HepG2 (cell line): Measurements from ENCODE around the gene ATP13A1. TPM values are rescaled to one million over a fixed set of nuclear protein-coding genes. Genes with fewer than 3 reads are reported as not detected.

Source experiments
- ATAC-seq: fragments of 200-7000 bp; cut with Tn5 transposase; 3 replicates; pipeline ENCODE4 v1.9.1; 2020; ENCODE audit warnings: mild to moderate bottlenecking, moderate library complexity
- BruUV-seq: library from RNA; stranded (reverse); fragments of 400-500 nt; replicated peaks from 2 replicates; lab custom pipeline; 2021; lab: Mats Ljungman, UMichigan
- CTCF ChIA-PET: fragments of 300-600 bp; formaldehyde crosslinking; extraction: SDS; loops from one replicate; lab custom pipeline; 2021; ENCODE audit warnings: low total read pairs, inconsistent platforms, low intra/inter-chr PET ratio; lab: Yijun Ruan, JAX
- POLR2A ChIA-PET: fragments of 350-600 bp; sonication (Branson Sonifier 250); formaldehyde crosslinking; loops from one replicate; lab custom pipeline; 2020; ENCODE audit warnings: antibody characterized with exemption, inconsistent platforms; lab: Yijun Ruan, JAX
- DNase-seq: peaks from one replicate; pipeline ENCODE4 v3.0.0-alpha.2; 2015; ENCODE audit warnings: low spot score
- FAIRE-seq: peaks from 3 replicates; lab custom pipeline; 2011; peaks lifted over from hg19 to GRCh38; lab: Jason Lieb, UNC
- H2AFZ ChIP-seq: one replicate; pipeline ENCODE4 v1.6.1; 2011; ENCODE audit warnings: low read length, inconsistent platforms
- H3K27ac ChIP-seq: fragments of 300-600 bp; 3 replicates; pipeline ENCODE4 v1.8.0; 2011; ENCODE audit warnings: mixed run types, mild to moderate bottlenecking, mixed read lengths, low read length, inconsistent platforms; ENCODE audit not compliant: insufficient read depth; ENCODE audit errors: extremely low read length
- H3K27me3 ChIP-seq, 2 experiments: fragments of 200-600 bp in 1 of 2; 2 replicates in 1 of 2; 3 replicates in 1 of 2; pipeline versions ENCODE4 v1.6.0 to v1.8.0; 2011; ENCODE audit warnings: low read length in 2 of 2, mild to moderate bottlenecking in 2 of 2, moderate library complexity in 2 of 2, inconsistent platforms in 1 of 2; ENCODE audit not compliant: insufficient read depth in 2 of 2, control insufficient read depth in 1 of 2
- H3K36me3 ChIP-seq, 2 experiments: fragments of 200-600 bp in 1 of 2; replicated peaks in 1 of 2; 2 replicates in 1 of 2; 3 replicates in 1 of 2; pipeline versions ENCODE4 v1.5.1 to v1.8.0; 2011; ENCODE audit warnings: low read length in 2 of 2, inconsistent platforms in 1 of 2; ENCODE audit not compliant: insufficient read depth in 2 of 2, control insufficient read depth in 1 of 2
- H3K4me1 ChIP-seq: 2 replicates; pipeline ENCODE4 v1.5.1; 2012; ENCODE audit warnings: low read length, inconsistent platforms; ENCODE audit not compliant: insufficient read depth
- H3K4me2 ChIP-seq: 2 replicates; pipeline ENCODE4 v1.6.0; 2011; ENCODE audit warnings: low read depth, low read length, inconsistent platforms
- H3K4me3 ChIP-seq, 3 experiments: fragments of 200-600 bp in 1 of 3; sonication (generic), shearing (Covaris generic) in 1 of 3; replicated peaks in 1 of 3; 2 replicates each; pipeline ENCODE4 v1.5.1; 2011 to 2016; ENCODE audit warnings: low read length in 3 of 3, inconsistent platforms in 2 of 3, low read depth in 2 of 3, mild to moderate bottlenecking in 2 of 3, control low read depth in 1 of 3, mixed read lengths in 1 of 3; ENCODE audit not compliant: insufficient read depth in 1 of 3
- H3K79me2 ChIP-seq: one replicate; pipeline ENCODE4 v1.6.1; 2011; ENCODE audit warnings: low read length, inconsistent platforms; ENCODE audit not compliant: insufficient read depth
- H3K9ac ChIP-seq: 2 replicates; pipeline ENCODE4 v1.6.0; 2011; ENCODE audit warnings: mild to moderate bottlenecking, low read depth, low read length, inconsistent platforms; ENCODE audit not compliant: insufficient read depth
- H3K9me3 ChIP-seq: 2 replicates; pipeline ENCODE4 v1.5.1; 2012; ENCODE audit warnings: mild to moderate bottlenecking, low read length
- H4K20me1 ChIP-seq: 2 replicates; pipeline ENCODE4 v1.6.0; 2011; ENCODE audit warnings: inconsistent platforms, mild to moderate bottlenecking, low read length, moderate library complexity; ENCODE audit not compliant: insufficient read depth
- AGO2 ChIP-seq: fragments of 200-400 bp; formaldehyde crosslinking; optimal IDR thresholded peaks from 2 replicates; pipeline ENCODE3; 2017; ENCODE audit warnings: mild to moderate bottlenecking, low read depth, low read length, moderate library complexity
- LRRFIP1 ChIP-seq: sonication (generic); formaldehyde crosslinking; conservative IDR thresholded peaks from 2 replicates; pipeline ENCODE4 v1.4.0; 2020; ENCODE audit warnings: missing genetic modification reagents
- NR3C1 ChIP-seq: sonication (generic); formaldehyde crosslinking; IDR thresholded peaks from 2 replicates; pipeline ENCODE4 v1.4.0; 2020; ENCODE audit warnings: missing genetic modification reagents
- PAX8 ChIP-seq: sonication (generic); formaldehyde crosslinking; IDR thresholded peaks from 2 replicates; pipeline ENCODE4 v1.8.0; 2022; ENCODE audit warnings: mild to moderate bottlenecking, missing genetic modification reagents, borderline replicate concordance
- PAXIP1 ChIP-seq: sonication (generic); formaldehyde crosslinking; conservative IDR thresholded peaks from 2 replicates; pipeline ENCODE4 v1.4.0; 2020; ENCODE audit warnings: mild to moderate bottlenecking, missing genetic modification reagents, moderate library complexity
- UBTF ChIP-seq: sonication (generic); formaldehyde crosslinking; IDR thresholded peaks from 2 replicates; pipeline ENCODE4 v1.4.0; 2020; ENCODE audit warnings: mild to moderate bottlenecking, missing genetic modification reagents
- whole genome bisulfite sequencing: methylation state at CpG from one replicate; pipeline ENCODE4 v1.1.6; 2017; ENCODE audit warnings: low lambda C conversion rate; 5-methylcytosine and 5-hydroxymethylcytosine counted together
- in situ Hi-C: cut with HindIII; loops from 2 replicates; pipeline ENCODE4 v1.10.0; 2017; ENCODE audit warnings: low pct_unique_long_range_greater_than_20kb; ENCODE audit not compliant: extremely low pct_ligation_motif_present
- intact Hi-C: fragments of 100-400 bp; cut with micrococcal nuclease; formaldehyde crosslinking; loops from one replicate; pipeline ENCODE4 v1.10.0; 2022; ENCODE audit not compliant: unreplicated experiment
- polyA plus RNA-seq, 8 experiments: library from polyadenylated mRNA; depleted of rRNA in 3 of 8; stranded (reverse) in 7 of 8; unstranded in 1 of 8; fragments of >200 nt; fragmentation: Illumina TruSeq in 4 of 8; extraction: Trizol in 4 of 8; gene quantifications; 2 replicates each; pipeline versions ENCODE4 v1.2.1 to v1.2.3, GENCODE V29; 2011 to 2016; ENCODE audit warnings: low read depth in 4 of 8, missing spikeins in 1 of 8, mixed read lengths in 1 of 8; ENCODE audit not compliant: insufficient read depth in 1 of 8
- total RNA-seq, 5 experiments: library from RNA; depleted of rRNA; stranded (reverse); fragments of >200 nt; fragmentation: Illumina TruSeq; extraction: Trizol; gene quantifications; 2 replicates each; pipeline ENCODE4 v1.2.3, GENCODE V29; 2016; ENCODE audit warnings: low read depth in 1 of 5

The ATP13A1 gene
- total and polyA plus RNA-seq, 2 of the 13 experiments (the other 11 are each of a cell fraction or from before 2014, with no cell fraction given) = 23.2 to 41.7 TPM

DNA sequence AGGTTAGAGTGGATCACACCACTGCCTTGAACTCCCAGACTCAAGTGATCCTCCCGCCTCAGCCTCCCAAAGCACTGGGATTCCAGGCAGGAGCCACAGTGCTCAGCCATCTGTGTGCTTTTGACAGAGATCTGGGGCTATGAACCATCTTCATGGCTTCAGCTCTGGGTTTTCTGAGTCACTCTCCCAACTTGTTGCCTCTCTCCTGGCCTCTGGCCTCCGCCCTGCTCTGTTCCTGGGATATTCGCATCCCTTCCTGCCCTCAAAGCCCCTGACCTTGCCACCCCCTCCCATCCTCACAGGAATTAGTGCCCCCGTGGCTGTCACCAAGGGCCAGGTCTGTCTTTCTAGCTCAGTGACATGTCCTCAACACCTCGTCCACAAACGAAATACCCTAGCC is 14.3 kb downstream of the ATP13A1 start (continued):
- no peak for TF ChIP-seq UBTF (CRISPR knock-in tag)
- no peak for TF ChIP-seq LRRFIP1
- TF ChIP-seq PAX8 (CRISPR knock-in tag) = no peak
- TF ChIP-seq, all 625 proteins: peak for 0

- Histone ChIP-seq H4K20me1 (no peaks in the 10 kb centered on the region), H3K27ac (no peak overlapping the region), H3K4me1 (no peaks in the 10 kb centered on the region), H3K36me3 (peaks cover 29 to 66% of the 10 kb centered on the region in 2 experiments; a peak in 4 of 5 replicates), H3K9me3 (no peaks in the 10 kb centered on the region), H3K27me3 (no peaks in the 10 kb centered on the region), H2AFZ (no peak overlapping the region), H3K4me2 (no peak overlapping the region), H3K79me2 (no peaks in the 10 kb centered on the region), H3K9ac (no peak overlapping the region), H3K4me3 (no peak overlapping the region)
- ChIA-PET POLR2A (no interaction called here), CTCF (no interaction called here)
- ATAC-seq (no peak), FAIRE-seq (no peak), DNase-seq (no peak)
- in situ Hi-C loops = no loop called here
- intact Hi-C loops = no loop called here
- BruUV-seq = no TSS peak
- TF ChIP-seq AGO2 (peak; percentile 53), PAXIP1 (CRISPR knock-in tag) (no peak), NR3C1 (CRISPR knock-in tag) (no peak)
- WGBS = 100% methylated on average over 10 of the region's 29 CpGs
Observed at GRCh38 chr19:19647037-19647835, 16.2 kb downstream of the ATP13A1 start.
